Stimulated activated CD4-positive, alpha-beta T cell treated with anti-CD3 and anti-CD28 coated beads, Interleukin-15, amount 100 ng/mL, for 1 hour (primary cell): ENCODE results near the gene MOB1B.
"Not testable (repeated sequence)": the region's sequence is repeated elsewhere in the genome, so short reads cannot be mapped to it uniquely, and the experiment has no call there.

Experiments used
- DNase-seq, 2 donors: peaks; one replicate each; pipeline ENCODE4 v3.0.0-alpha.2; 2020; ENCODE audit warnings: low read depth in 1 of 2, low spot score in 1 of 2

Gene MOB1B

GRCh38 chr4:70901984-70902576, at the start of gene MOB1B:
TSS of gene MOB1B (plus strand) at chr4:70902369. CDS start at chr4:70902537, 168 bp downstream.
- peak; percentile 67 to 76 for DNase-seq

- no peak for DNase-seq
Observed at GRCh38 chr4:70855464-70855863, 46.7 kb upstream of the MOB1B start.

GRCh38 chr4:70858454-70858853, 43.7 kb upstream of the MOB1B start:
- DNase-seq = no peak

- no peak for DNase-seq
Observed at GRCh38 chr4:70859066-70859465, 43.1 kb upstream of the MOB1B start.

- DNase-seq = no peak
Observed at GRCh38 chr4:70863099-70863790, 38.9 kb upstream of the MOB1B start.

GRCh38 chr4:70868778-70869177, 33.4 kb upstream of the MOB1B start:
- DNase-seq = no peak

- no peak for DNase-seq
Observed at GRCh38 chr4:70873216-70873615, 29.0 kb upstream of the MOB1B start.

- DNase-seq = no peak
Observed at GRCh38 chr4:70874268-70875156, 27.7 kb upstream of the MOB1B start.

- DNase-seq = no peak
Observed at GRCh38 chr4:70877556-70877955, 24.6 kb upstream of the MOB1B start.

GRCh38 chr4:70880739-70881138, 21.4 kb upstream of the MOB1B start:
- DNase-seq = no peak

GRCh38 chr4:70885174-70885573, 17.0 kb upstream of the MOB1B start:
- DNase-seq = no peak

GRCh38 chr4:70892086-70892769, 9.9 kb upstream of the MOB1B start:
- DNase-seq = no peak

GRCh38 chr4:70893790-70894189, 8.4 kb upstream of the MOB1B start:
- no peak for DNase-seq

GRCh38 chr4:70895405-70895804, 6.8 kb upstream of the MOB1B start:
- no peak for DNase-seq

GRCh38 chr4:70895811-70896491, 6.2 kb upstream of the MOB1B start:
- DNase-seq = no peak

- DNase-seq = not testable (repeated sequence)
Observed at GRCh38 chr4:70898581-70898980, 3.6 kb upstream of the MOB1B start.

- no peak for DNase-seq
Observed at GRCh38 chr4:70901607-70901983, 574 bp upstream of the MOB1B start.

- no peak for DNase-seq
Observed at GRCh38 chr4:70902577-70903290, 565 bp downstream of the MOB1B start.

- DNase-seq = no peak
Observed at GRCh38 chr4:70903291-70903603, 1.1 kb downstream of the MOB1B start.

- DNase-seq = no peak
Observed at GRCh38 chr4:70908993-70909556, 6.9 kb downstream of the MOB1B start.
